ENCODE measurements around the gene BLNK. TPM values are rescaled to one million over a fixed set of nuclear protein-coding genes. Genes with fewer than 3 reads are reported as not detected.

Gene BLNK
- polyA plus RNA-seq, 1 experiment, result not detected

- ChIA-PET CTCF (no interaction called here), POLR2A (no interaction called here)
- DNase-seq (ENCODE audit: low read depth), result no peak
- Histone ChIP-seq H3K27me3 (ENCODE audit: control insufficient read depth, insufficient read depth, low read length) (no peaks in the 10 kb centered on the region), H3K36me3 (ENCODE audit: control insufficient read depth, insufficient read depth, low read length) (no peaks in the 10 kb centered on the region), H3K4me3 (ENCODE audit: low read depth, low read length) (no peak overlapping the region)
- TF ChIP-seq, protein P1, sequence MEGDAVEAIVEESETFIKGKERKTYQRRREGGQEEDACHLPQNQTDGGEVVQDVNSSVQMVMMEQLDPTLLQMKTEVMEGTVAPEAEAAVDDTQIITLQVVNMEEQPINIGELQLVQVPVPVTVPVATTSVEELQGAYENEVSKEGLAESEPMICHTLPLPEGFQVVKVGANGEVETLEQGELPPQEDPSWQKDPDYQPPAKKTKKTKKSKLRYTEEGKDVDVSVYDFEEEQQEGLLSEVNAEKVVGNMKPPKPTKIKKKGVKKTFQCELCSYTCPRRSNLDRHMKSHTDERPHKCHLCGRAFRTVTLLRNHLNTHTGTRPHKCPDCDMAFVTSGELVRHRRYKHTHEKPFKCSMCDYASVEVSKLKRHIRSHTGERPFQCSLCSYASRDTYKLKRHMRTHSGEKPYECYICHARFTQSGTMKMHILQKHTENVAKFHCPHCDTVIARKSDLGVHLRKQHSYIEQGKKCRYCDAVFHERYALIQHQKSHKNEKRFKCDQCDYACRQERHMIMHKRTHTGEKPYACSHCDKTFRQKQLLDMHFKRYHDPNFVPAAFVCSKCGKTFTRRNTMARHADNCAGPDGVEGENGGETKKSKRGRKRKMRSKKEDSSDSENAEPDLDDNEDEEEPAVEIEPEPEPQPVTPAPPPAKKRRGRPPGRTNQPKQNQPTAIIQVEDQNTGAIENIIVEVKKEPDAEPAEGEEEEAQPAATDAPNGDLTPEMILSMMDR (IDR thresholded peaks at IDR 0.05; ENCODE audit: insufficient read depth, low read depth, low read length), result no peak
Measured at GRCh38 chr10:96268341-96268909, 2.9 kb downstream of the BLNK start.

GRCh38 chr10:96267234-96267705, 4.1 kb downstream of the BLNK start:
- Histone ChIP-seq H3K36me3 (ENCODE audit: control insufficient read depth, insufficient read depth, low read length) (no peaks in the 10 kb centered on the region), H3K27me3 (ENCODE audit: control insufficient read depth, insufficient read depth, low read length) (no peaks in the 10 kb centered on the region), H3K4me3 (ENCODE audit: low read depth, low read length) (no peak overlapping the region)
- TF ChIP-seq, protein P1 (IDR thresholded peaks at IDR 0.05; ENCODE audit: insufficient read depth, low read depth, low read length), result no peak
- DNase-seq (ENCODE audit: low read depth), result no peak
- POLR2A ChIA-PET, result no interaction called here
- CTCF ChIA-PET, result interaction anchor here (0.6 kb wide), 1 partner anchor 121 kb away, joined by 3 read pairs; no protein-coding TSS in a partner anchor

DNA sequence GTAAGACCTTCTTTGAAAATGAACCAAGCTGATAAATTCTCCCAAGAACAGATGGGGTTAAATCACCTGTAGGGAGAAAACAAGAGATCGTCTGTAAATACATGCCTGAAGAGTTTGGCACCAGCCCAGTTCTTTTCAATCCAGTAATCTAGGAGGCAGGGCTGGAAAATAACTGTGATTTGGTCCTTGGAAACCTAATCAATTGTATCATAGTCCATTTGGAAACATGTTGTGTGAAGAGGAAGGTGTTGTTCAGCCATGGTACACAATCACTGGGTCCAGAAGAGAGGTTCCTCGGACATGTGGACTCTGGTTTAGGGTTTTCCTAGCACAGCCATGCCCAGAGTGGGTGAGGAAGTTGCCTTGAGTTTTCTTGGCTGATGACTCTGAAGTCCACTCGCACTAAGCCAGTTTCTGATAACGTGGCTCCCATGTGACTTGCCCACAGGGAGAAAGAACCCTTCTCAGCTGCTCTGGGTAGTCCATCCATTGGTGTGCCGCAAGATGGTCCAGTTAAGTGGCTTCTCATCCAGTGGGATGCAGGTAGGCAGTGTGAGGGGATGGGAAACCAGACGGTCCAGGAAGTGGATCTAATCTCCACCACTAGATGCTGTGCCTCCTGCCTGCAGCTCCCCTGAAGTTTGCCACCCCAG, 5.1 kb downstream of the BLNK start:
- Histone ChIP-seq H3K36me3 (ENCODE audit: control insufficient read depth, insufficient read depth, low read length) (no peaks in the 10 kb centered on the region), H3K27me3 (ENCODE audit: control insufficient read depth, insufficient read depth, low read length) (no peaks in the 10 kb centered on the region), H3K4me3 (ENCODE audit: low read depth, low read length) (no peak overlapping the region)
- ChIA-PET CTCF (no interaction called here), POLR2A (no interaction called here)
- no peak for DNase-seq (ENCODE audit: low read depth)
- TF ChIP-seq, protein P1 (IDR thresholded peaks at IDR 0.05; ENCODE audit: insufficient read depth, low read depth, low read length), result no peak

DNA sequence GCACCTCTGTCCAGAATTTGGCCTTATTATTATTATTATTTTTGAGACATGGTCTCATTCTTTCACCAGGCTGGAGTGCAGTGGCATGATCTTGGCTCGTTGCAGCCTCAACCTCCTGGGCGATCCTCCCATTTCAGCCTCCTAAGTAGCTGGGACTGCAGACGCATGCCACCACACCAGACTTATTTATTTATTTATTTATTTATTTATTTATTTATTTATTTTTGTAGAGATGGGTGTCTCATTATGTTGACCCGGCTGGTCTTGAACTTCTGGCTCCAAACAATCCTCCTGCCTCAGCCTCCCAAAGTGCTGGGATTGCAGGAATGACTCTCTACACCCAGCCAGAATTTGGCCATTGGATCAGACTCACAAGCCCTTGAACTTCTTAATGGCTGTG, 6.4 kb downstream of the BLNK start:
- CTCF ChIA-PET, result no interaction called here
- Histone ChIP-seq H3K36me3 (ENCODE audit: control insufficient read depth, insufficient read depth, low read length) (no peaks in the 10 kb centered on the region), H3K4me3 (ENCODE audit: low read depth, low read length) (no peak overlapping the region), H3K27me3 (ENCODE audit: control insufficient read depth, insufficient read depth, low read length) (no peaks in the 10 kb centered on the region)
- POLR2A ChIA-PET, result no interaction called here
- TF ChIP-seq, protein P1 (IDR thresholded peaks at IDR 0.05; ENCODE audit: insufficient read depth, low read depth, low read length), result no peak
- no peak for DNase-seq (ENCODE audit: low read depth)

DNA sequence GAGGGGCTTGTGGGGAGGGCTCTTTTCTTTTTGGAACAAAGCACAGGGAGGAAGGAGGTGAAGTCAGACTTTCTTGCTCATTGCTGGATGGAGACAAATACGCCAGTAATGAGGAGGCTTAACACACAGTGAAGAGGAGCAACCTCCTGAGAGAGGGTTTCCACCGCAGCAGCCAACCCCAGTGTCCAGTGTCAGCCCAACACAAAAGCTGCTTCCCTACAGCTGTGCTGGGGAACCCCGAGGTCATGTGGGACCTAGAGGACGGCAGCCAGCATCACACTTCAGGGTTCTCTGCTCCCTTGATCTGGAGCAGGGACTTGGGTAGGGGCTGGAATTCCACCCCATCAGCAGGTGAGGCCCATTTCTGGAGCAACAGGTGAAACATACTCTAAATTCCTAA, 7.7 kb downstream of the BLNK start:
- H3K4me3 ChIP-seq (ENCODE audit: low read depth, low read length), result no peak overlapping the region
- CTCF ChIA-PET, result no interaction called here
- TF ChIP-seq, protein P1 (IDR thresholded peaks at IDR 0.05; ENCODE audit: insufficient read depth, low read depth, low read length), result no peak

More for the DNA sequence above, 7.7 kb downstream of the BLNK start:
- POLR2A ChIA-PET, result no interaction called here
- no peaks in the 10 kb centered on the region for H3K27me3 ChIP-seq (ENCODE audit: control insufficient read depth, insufficient read depth, low read length)
- H3K36me3 ChIP-seq (ENCODE audit: control insufficient read depth, insufficient read depth, low read length), result no peaks in the 10 kb centered on the region
- DNase-seq (ENCODE audit: low read depth), result no peak
